ENCODE data around the gene ZNF292.
"Not testable (repeated sequence)": the region's sequence is repeated elsewhere in the genome, so short reads cannot be mapped to it uniquely, and the experiment has no call there.

Gene ZNF292

GRCh38 chr6:87150406-87150805, 5.0 kb upstream of the ZNF292 start:
- DNase-seq (ENCODE audit: insufficient read length, low spot score): no peak
- TF ChIP-seq CTCF (IDR thresholded peaks at IDR 0.05; ENCODE audit: insufficient read depth, missing control alignments): no peak
- no peak for FAIRE-seq

GRCh38 chr6:87151471-87151780, 3.9 kb upstream of the ZNF292 start:
- DNase-seq (ENCODE audit: insufficient read length, low spot score) (no peak), FAIRE-seq (no peak)
- TF ChIP-seq CTCF (IDR thresholded peaks at IDR 0.05; ENCODE audit: insufficient read depth, missing control alignments): no peak

GRCh38 chr6:87151781-87152525, 3.4 kb upstream of the ZNF292 start:
- no peak for FAIRE-seq
- no peak for DNase-seq (ENCODE audit: insufficient read length, low spot score)
- TF ChIP-seq CTCF (IDR thresholded peaks at IDR 0.05; ENCODE audit: insufficient read depth, missing control alignments): no peak

- DNase-seq (ENCODE audit: insufficient read length, low spot score) (no peak), FAIRE-seq (no peak)
- no peak for TF ChIP-seq CTCF (IDR thresholded peaks at IDR 0.05; ENCODE audit: insufficient read depth, missing control alignments)
These were observed 2.8 kb upstream of the ZNF292 start for GRCh38 chr6:87152526-87152955.

GRCh38 chr6:87154641-87154992, 748 bp upstream of the ZNF292 start:
- no peak for DNase-seq (ENCODE audit: insufficient read length, low spot score)
- FAIRE-seq: no peak
- no peak for TF ChIP-seq CTCF (IDR thresholded peaks at IDR 0.05; ENCODE audit: insufficient read depth, missing control alignments)

- no peak for FAIRE-seq
- DNase-seq (ENCODE audit: insufficient read length, low spot score): no peak
- no peak for TF ChIP-seq CTCF (IDR thresholded peaks at IDR 0.05; ENCODE audit: insufficient read depth, missing control alignments)
These were observed 764 bp downstream of the ZNF292 start for GRCh38 chr6:87155842-87156815.

- not testable (repeated sequence) for DNase-seq (ENCODE audit: insufficient read length, low spot score); FAIRE-seq
These were observed 2.2 kb downstream of the ZNF292 start for GRCh38 chr6:87157596-87157995.

Measured in D721Med (cell line).